ENCODE data around the gene RNF220. TPM values are rescaled to one million over a fixed set of nuclear protein-coding genes. Genes with fewer than 3 reads are reported as not detected.
A peak's percentile ranks its signal among the peaks of the same experiment; 100 is the strongest.

The RNF220 gene
- total RNA-seq, 6 donors from 2014 or later = 77.7 to 114 (median 91.1) TPM

- whole genome bisulfite sequencing, 2 donors = 38 to 53% methylated on average over 4 of the region's 4 CpGs
- peaks cover 0 to 27% (median 12%) of the 10 kb centered on the region in 4 donors for H3K27me3 ChIP-seq
- ATAC-seq (ENCODE audit: low FRiP score in 2 of 2) = no peak
Measured at GRCh38 chr1:44421446-44421884, 16.4 kb downstream of the RNF220 start.

GRCh38 chr1:44422161-44422560 lies 17.1 kb downstream of the RNF220 start:
- H3K27ac ChIP-seq = no peak overlapping the region
- peaks cover 0 to 22% (median 10%) of the 10 kb centered on the region in 4 donors for H3K27me3 ChIP-seq
- WGBS, 2 donors = 39 to 48% methylated on average over 6 of the region's 6 CpGs
- DNase-seq (no peak), ATAC-seq (ENCODE audit: low FRiP score in 2 of 2) (no peak)
- H3K4me3 ChIP-seq = no peak overlapping the region
- no peaks in the 10 kb centered on the region for H3K9me3 ChIP-seq
- H3K4me1 ChIP-seq = peaks cover 21 to 34% (median 28%) of the 10 kb centered on the region in 4 donors
- H3K36me3 ChIP-seq = no peaks in the 10 kb centered on the region
- TF ChIP-seq POLR2AphosphoS5 (IDR thresholded peaks at IDR 0.05) = no peak
- no peak for TF ChIP-seq POLR2A (IDR thresholded peaks at IDR 0.05)
- no peak for TF ChIP-seq CTCF (IDR thresholded peaks at IDR 0.05)
- TF ChIP-seq EP300 (IDR thresholded peaks at IDR 0.05) = no peak

More at GRCh38 chr1:44421446-44421884, 16.4 kb downstream of the RNF220 start:
- TF ChIP-seq POLR2AphosphoS5 (IDR thresholded peaks at IDR 0.05) (no peak), POLR2A (IDR thresholded peaks at IDR 0.05) (no peak), CTCF (IDR thresholded peaks at IDR 0.05) (no peak)
- Histone ChIP-seq H3K9me3 (no peaks in the 10 kb centered on the region), H3K36me3 (no peaks in the 10 kb centered on the region), H3K4me1 (peaks cover 22 to 35% (median 28%) of the 10 kb centered on the region in 4 donors), H3K27ac (no peak overlapping the region), H3K4me3 (no peak overlapping the region)
- no peak for DNase-seq

GRCh38 chr1:44423591-44424537 lies 18.8 kb downstream of the RNF220 start:
- Histone ChIP-seq H3K36me3 (no peaks in the 10 kb centered on the region), H3K4me3 (peak overlapping the region in 1 of 4 donors; percentile 15), H3K9me3 (no peaks in the 10 kb centered on the region), H3K27me3 (peaks cover 0 to 7% (median 0%) of the 10 kb centered on the region in 4 donors), H3K27ac (no peak overlapping the region), H3K4me1 (peaks cover 8 to 26% (median 15%) of the 10 kb centered on the region in 4 donors)
- TF ChIP-seq EP300 (IDR thresholded peaks at IDR 0.05) (no peak), POLR2AphosphoS5 (IDR thresholded peaks at IDR 0.05) (peak in 1 of 2 donors; percentile 11), CTCF (IDR thresholded peaks at IDR 0.05) (no peak), POLR2A (IDR thresholded peaks at IDR 0.05) (no peak)
- DNase-seq = peak in 1 of 2 donors; percentile 83
- 11 to 20% methylated on average over 19 of the region's 19 CpGs for WGBS, 2 donors
- ATAC-seq (ENCODE audit: low FRiP score in 2 of 2) = peak; percentile 62 to 92

- ATAC-seq (ENCODE audit: low FRiP score in 2 of 2) (no peak), DNase-seq (no peak)
- 55 to 68% methylated on average over 9 of the region's 9 CpGs for WGBS, 2 donors
- H3K36me3 ChIP-seq = no peaks in the 10 kb centered on the region
- peaks cover 0 to 4% (median 0%) of the 10 kb centered on the region in 4 donors for H3K27me3 ChIP-seq
- TF ChIP-seq CTCF (IDR thresholded peaks at IDR 0.05) (no peak), POLR2AphosphoS5 (IDR thresholded peaks at IDR 0.05) (no peak), POLR2A (IDR thresholded peaks at IDR 0.05) (no peak), EP300 (IDR thresholded peaks at IDR 0.05) (no peak)
- no peak overlapping the region for H3K27ac ChIP-seq
- peaks cover 14 to 27% (median 16%) of the 10 kb centered on the region in 4 donors for H3K4me1 ChIP-seq
- H3K4me3 ChIP-seq = no peak overlapping the region
- H3K9me3 ChIP-seq = no peaks in the 10 kb centered on the region
Measured at GRCh38 chr1:44424747-44425146, 19.7 kb downstream of the RNF220 start.
